Fibroblast of villous mesenchyme (primary cell): Measurements from ENCODE around the gene EOGT. TPM values are rescaled to one million over a fixed set of nuclear protein-coding genes. Genes with fewer than 3 reads are reported as not detected.

Experiments used
- DNase-seq: peaks from one replicate; pipeline ENCODE4 v3.0.0-alpha.2; 2010; ENCODE audit warnings: low read depth
- H3K4me3 ChIP-seq: 2 replicates; pipeline ENCODE4 v1.5.1; 2011; ENCODE audit warnings: low read depth, mild to moderate bottlenecking, low read length
- CTCF ChIP-seq: IDR thresholded peaks from 2 replicates; pipeline ENCODE4 v1.5.1; 2012; ENCODE audit warnings: low read depth, mild to moderate bottlenecking, low read length; ENCODE audit not compliant: insufficient read depth
- total RNA-seq: library from RNA; depleted of rRNA; stranded (reverse); fragments of >200 nt; gene quantifications from 2 replicates; pipeline ENCODE4 v1.2.3, GENCODE V29; 2012

The EOGT gene
- total RNA-seq, 1 donor, result 68.2 TPM

GRCh38 chr3:68972358-68972979 lies 41.0 kb downstream of the EOGT start:
- TF ChIP-seq CTCF, result peak; percentile 85
- DNase-seq, result peak; percentile 57
- no peak overlapping the region for H3K4me3 ChIP-seq

- no peak for DNase-seq
- H3K4me3 ChIP-seq, result no peak overlapping the region
- no peak for TF ChIP-seq CTCF
These were observed 48.8 kb downstream of the EOGT start for GRCh38 chr3:68964694-68965093.

GRCh38 chr3:68963891-68964290 lies 49.6 kb downstream of the EOGT start:
- no peak overlapping the region for H3K4me3 ChIP-seq
- DNase-seq, result no peak
- TF ChIP-seq CTCF, result no peak

- TF ChIP-seq CTCF, result no peak
- no peak for DNase-seq
- H3K4me3 ChIP-seq, result no peak overlapping the region
These were observed 50.1 kb downstream of the EOGT start for GRCh38 chr3:68963376-68963775.

- TF ChIP-seq CTCF, result no peak
- H3K4me3 ChIP-seq, result no peak overlapping the region
- DNase-seq, result no peak
These were observed 54.6 kb downstream of the EOGT start for GRCh38 chr3:68958932-68959331.

GRCh38 chr3:68957895-68958294 lies 55.6 kb downstream of the EOGT start:
- no peak for TF ChIP-seq CTCF
- H3K4me3 ChIP-seq, result no peak overlapping the region
- no peak for DNase-seq

DNA sequence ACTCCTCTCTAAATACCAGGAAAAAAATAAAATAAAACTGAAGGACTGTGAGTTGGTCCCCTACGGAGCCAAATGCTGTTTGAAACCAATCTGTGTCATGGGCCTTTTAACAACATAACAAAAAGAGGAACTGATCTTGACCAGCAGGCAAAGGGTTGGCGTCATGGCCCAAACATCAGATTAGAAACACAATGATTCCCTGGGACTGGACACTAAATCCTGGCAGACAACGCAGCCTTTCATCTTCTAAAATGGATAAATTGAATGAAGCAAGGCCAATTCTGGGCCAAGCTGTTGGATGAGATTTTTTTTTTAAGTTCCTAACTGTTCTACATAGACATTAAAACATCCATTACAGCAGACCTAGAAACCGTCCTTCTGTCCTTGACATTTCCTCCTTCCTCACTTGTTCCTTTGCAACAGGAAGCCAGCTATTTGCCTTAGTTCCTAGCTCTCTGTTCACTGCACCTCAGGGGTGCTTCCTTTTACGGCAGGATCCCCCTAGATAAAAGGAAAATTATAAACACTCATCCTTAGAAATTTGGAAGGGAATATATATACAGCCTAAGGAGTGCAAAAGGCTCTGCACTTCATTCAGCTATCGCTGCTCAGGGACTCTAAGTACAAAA lies 59.6 kb downstream of the EOGT start:
- TF ChIP-seq CTCF, result no peak
- no peak overlapping the region for H3K4me3 ChIP-seq
- no peak for DNase-seq
